Measurements from ENCODE around the gene TMEM185B. TPM values are rescaled to one million over a fixed set of nuclear protein-coding genes. Genes with fewer than 3 reads are reported as not detected.

The TMEM185B gene
- total and polyA plus RNA-seq, 10 of the 15 experiments (the other 5 are each of a cell fraction or from before 2014, with no cell fraction given): 2.4 to 20.9 (median 14.5) TPM

GRCh38 chr2:120262150-120262549 lies 39.0 kb upstream of the TMEM185B start:
- ChIA-PET RAD21 (ENCODE audit: unreplicated experiment) (interaction anchor here (0.9 to 1.2 kb wide), 3 partner anchors 10 to 31 kb away, joined by 3 read pairs; partner anchors contain the start of gene RALB), POLR2A (interaction anchor here (0.6 to 1.8 kb wide), 4 partner anchors 21 to 47 kb away, joined by 3 to 5 read pairs (median 4); partner anchors contain the start of gene TMEM185B), CTCF (interaction anchor here (1.0 kb wide), 1 partner anchor 50 kb away, joined by 3 read pairs; no protein-coding TSS in a partner anchor), SMC1A (ENCODE audit: uncharacterized antibody, unreplicated experiment) (interaction anchor here (1.0 to 1.3 kb wide), 3 partner anchors 10 to 21 kb away, joined by 3 to 6 read pairs (median 6); partner anchors contain the start of gene RALB)
- H3K27me3 ChIP-seq (replicated peaks in 1 of 2; ENCODE audit: control insufficient read depth in 2 of 2, insufficient read depth in 2 of 2, low read length in 1 of 2): no peaks in the 10 kb centered on the region
- peaks cover 34% of the 10 kb centered on the region for H3K79me2 ChIP-seq (ENCODE audit: control insufficient read depth, insufficient read depth, low read length)
- no peak overlapping the region for H2AFZ ChIP-seq (ENCODE audit: control insufficient read depth, low read depth, low read length)
- no TSS peak for BruUV-seq (replicated peaks)
- ATAC-seq: no peak
- H3K27ac ChIP-seq (ENCODE audit: control insufficient read depth, insufficient read depth): 0 out of 2 replicates have a peak overlapping the region, but pooled peaks have one; percentile 50
- no peak for FAIRE-seq
- peaks cover 17% of the 10 kb centered on the region for H3K4me1 ChIP-seq (ENCODE audit: control insufficient read depth, insufficient read depth, low read length)
- intact Hi-C loops (cut with micrococcal nuclease; ENCODE audit: unreplicated experiment) (no loop called here), in situ Hi-C loops (cut with MboI) (no loop called here)
- WGBS (ENCODE audit: insufficient coverage, insufficient replicate concordance, low lambda C conversion rate, missing lambda C conversion rate): 56% methylated on average over 2 of the region's 2 CpGs
- H3K9me3 ChIP-seq (replicated peaks; ENCODE audit: control insufficient read depth, insufficient read depth, low read length): peaks cover 3% of the 10 kb centered on the region; the same call in 2 of the 3 replicates
- no peak for DNase-seq (ENCODE audit: low read depth, low spot score)
- TF ChIP-seq MLLT1 (IDR thresholded peaks at IDR 0.05) (no peak), KLF5 (IDR thresholded peaks at IDR 0.05; ENCODE audit: partially characterized antibody) (no peak), SUPT20H (IDR thresholded peaks at IDR 0.05; ENCODE audit: borderline replicate concordance, control insufficient read depth, low read depth, low read length) (no peak), PRDM15 (CRISPR knock-in tag; IDR thresholded peaks at IDR 0.05) (no peak), EED (IDR thresholded peaks at IDR 0.05; ENCODE audit: low read depth) (no peak), YBX1 (IDR thresholded peaks at IDR 0.05) (no peak), SIN3A (IDR thresholded peaks at IDR 0.05; ENCODE audit: low read depth, low read length) (no peak), RAD21 (IDR thresholded peaks at IDR 0.05; ENCODE audit: insufficient read depth, low read depth, low read length) (no peak), NKRF (conservative IDR thresholded peaks at IDR 0.05) (no peak), ZNF217 (IDR thresholded peaks at IDR 0.05) (no peak), HDAC2 (IDR thresholded peaks at IDR 0.05) (no peak), ZBTB33 (IDR thresholded peaks at IDR 0.05) (no peak), NFIC (IDR thresholded peaks at IDR 0.05; ENCODE audit: low read depth, low read length) (no peak), CBX5 (IDR thresholded peaks at IDR 0.05; ENCODE audit: low read depth) (no peak), CHD4 (IDR thresholded peaks at IDR 0.05) (no peak)
- H3K36me3 ChIP-seq (ENCODE audit: control insufficient read depth in 2 of 2, insufficient read depth in 2 of 2, low read length in 1 of 2): no peaks in the 10 kb centered on the region
- H3K9ac ChIP-seq (ENCODE audit: control insufficient read depth, insufficient read depth, low read length): no peak overlapping the region
- H3K4me3 ChIP-seq: no peak overlapping the region
- H4K20me1 ChIP-seq (ENCODE audit: control insufficient read depth, insufficient read depth): no peaks in the 10 kb centered on the region
- H3K4me2 ChIP-seq (ENCODE audit: control insufficient read depth, insufficient read depth): peak overlapping the region; percentile 75; the same call in 1 of the 2 replicates

Data from GM12878 (cell line).